ENCODE measurements around the gene APC.

DNA sequence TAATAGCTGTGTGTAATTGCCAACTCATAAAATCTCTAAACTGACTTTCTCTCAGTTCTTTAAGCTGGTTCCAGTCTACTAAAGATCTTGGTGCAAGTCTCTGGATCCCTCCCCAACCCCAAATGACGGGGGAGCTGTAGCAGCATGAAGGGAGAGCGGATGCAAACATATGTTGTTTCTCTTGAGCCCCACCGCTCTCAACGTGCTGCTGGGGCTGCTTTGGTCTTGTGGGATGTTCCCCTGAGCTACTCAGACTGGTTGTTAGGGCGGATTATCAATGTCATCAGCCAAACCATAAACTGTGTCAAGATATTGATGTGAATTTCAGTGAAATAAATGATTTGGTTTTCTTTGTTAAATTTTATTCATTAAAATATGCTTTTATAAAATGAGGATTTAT, 40.9 kb upstream of the APC start:
- TF ChIP-seq CTCF (IDR thresholded peaks at IDR 0.05; ENCODE audit: low read length): no peak
- TF ChIP-seq EZH2phosphoT487 (IDR thresholded peaks at IDR 0.05; ENCODE audit: low read length): no peak
